Head of caudate nucleus (tissue), 42 donors: Measurements from ENCODE around the gene CSTB.

ENCODE experiments used
- DNase-seq, 42 donors: peaks; one replicate each; pipeline versions ENCODE4 v3.0.0 to v3.0.0-alpha.2; 2020 to 2021; ENCODE audit warnings: mixed read lengths in 7 of 42
- intact Hi-C: fragments of 100-400 bp; cut with DNase I; formaldehyde crosslinking; loops from one replicate; pipeline ENCODE4 v1.15.0; 2022

The CSTB gene

GRCh38 chr21:43739621-43740435 lies 36.3 kb downstream of the CSTB start:
- intact Hi-C loops, result no loop called here
- DNase-seq, result peak in 1 of 42 donors; percentile 26

DNA sequence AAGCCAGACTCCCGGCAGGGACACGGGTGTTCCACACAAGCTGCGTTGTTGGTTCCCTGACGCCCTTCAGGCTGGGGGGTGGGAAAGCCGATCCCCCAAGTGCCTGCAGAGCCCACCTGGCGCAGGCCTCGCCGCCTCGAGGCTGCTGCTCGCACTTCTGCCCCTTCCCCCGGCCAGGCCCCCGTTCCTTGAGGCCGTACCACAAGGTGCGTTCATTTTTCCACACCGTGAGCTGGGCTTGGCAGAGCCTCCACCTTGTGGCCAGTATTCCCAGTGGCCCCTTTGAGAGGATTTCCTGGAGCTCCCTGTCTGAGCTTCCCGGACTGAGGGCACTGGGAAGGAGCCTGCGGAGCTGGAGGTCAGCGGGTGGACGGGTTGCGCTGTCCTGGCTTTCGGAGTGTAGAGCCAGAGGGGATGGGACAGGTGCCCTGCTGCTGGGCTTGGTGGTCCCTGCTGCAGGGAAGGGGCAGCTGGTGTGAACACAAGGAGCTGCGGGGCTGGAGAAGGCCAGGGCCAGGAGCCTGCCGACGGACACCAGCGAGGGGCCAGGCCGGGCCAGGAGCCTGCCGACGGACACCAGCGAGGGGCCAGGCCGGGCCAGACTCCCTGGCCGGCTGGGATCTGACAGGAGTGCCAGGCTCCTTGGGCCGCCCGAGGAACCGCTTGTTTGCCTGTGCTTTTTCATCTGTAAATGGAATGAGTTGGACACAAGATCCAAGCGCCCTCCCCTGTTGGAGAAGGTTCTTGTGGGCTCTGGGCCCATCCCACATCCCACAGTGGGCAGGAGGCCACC lies 38.8 kb downstream of the CSTB start:
- intact Hi-C loops, result no loop called here

DNA sequence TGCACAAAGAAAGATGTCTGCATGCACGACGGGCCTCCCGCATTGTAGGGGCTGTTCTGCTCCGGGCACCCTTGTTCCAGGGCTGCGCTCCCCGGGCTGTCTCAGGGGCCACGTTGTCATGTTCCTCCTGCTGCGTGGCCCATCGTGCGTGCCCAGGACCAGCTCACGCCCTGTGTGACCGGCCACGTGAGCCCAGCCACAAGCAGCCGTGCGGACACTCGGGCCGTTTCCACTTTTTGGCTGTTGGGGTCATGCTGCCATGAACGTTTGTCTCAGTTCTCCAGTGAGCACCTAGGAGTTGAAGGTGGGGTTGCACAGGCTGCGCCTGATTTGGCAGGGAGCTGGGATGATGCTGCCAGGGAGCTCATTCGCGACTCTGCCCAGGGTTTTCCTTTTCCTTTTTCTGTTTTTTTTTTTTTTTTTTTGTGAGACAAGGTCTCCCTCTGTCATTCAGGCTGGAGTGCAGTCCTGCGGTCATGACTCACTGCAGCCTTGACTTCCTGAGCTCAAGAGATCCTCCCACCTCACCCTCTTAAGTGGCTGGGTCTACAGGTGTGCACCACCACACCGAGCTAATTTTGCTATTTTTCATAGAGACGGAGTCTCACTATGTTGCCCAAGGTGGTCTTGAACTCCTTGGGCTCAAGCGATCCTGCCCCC lies 39.8 kb downstream of the CSTB start:
- intact Hi-C loops, result no loop called here
- no peak for DNase-seq

More for the DNA sequence above, 38.8 kb downstream of the CSTB start:
- no peak for DNase-seq

DNA sequence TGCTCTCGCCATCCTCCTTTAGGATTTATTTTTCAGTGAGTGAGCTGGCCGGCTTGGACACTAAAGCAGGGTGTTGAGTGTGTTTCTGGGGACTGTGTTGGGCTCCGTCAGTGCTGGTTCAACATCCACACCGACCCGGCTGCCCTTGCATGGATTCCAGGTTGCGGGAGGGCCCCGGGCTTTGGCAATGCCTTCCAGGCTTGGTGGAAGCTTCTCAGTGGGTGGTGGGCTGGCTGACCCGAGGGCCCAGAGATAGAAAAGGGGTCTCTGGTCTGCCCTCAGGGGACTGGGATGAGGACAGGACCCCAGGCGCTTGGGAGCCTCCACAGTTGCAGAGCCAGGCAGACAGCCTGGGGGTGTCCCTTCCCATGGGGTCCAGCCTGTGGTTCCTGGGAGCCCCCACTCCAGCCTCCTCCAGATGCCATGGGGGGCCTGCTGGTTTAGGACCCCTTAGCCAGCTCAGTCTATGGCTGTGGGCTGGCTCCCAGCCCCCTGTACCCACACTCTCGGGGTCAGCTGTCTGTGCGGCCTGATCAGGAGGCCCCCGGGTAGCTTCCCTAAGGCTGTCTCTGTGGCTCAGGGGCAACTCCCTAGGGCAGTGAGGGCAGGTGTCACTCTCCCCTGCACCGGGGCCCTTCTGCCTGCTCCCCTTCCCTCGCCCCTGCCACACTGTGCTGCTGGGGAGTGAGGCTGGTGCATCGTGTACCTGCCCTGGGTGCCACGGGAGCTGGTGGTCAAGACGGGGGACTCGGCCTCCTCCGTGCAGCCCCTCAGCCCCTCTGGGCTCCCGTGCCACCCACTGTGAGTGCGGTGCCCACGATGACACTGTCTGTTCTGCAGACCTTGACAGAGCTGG lies 40.6 kb downstream of the CSTB start:
- intact Hi-C loops, result no loop called here
- no peak for DNase-seq

DNA sequence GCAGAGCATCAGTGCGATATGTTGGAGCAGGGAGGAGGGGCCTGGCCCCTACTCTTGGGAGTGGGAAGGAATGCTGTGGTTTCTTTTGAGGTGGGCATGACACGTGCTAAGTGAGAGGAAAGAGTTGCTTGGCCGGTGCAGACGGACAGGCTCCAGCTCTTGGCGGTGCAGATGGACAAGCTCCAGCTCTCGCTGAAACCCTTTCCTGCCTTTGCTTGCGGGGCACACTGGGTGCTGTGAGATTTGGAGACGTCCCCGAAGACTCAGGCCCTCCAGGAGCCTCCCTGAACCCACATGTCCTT lies 41.2 kb downstream of the CSTB start:
- peak in 4 of 42 donors; percentile 49 to 61 (median 57) for DNase-seq
- intact Hi-C loops, result no loop called here

GRCh38 chr21:43734131-43734927 lies 41.8 kb downstream of the CSTB start:
- intact Hi-C loops, result no loop called here

GRCh38 chr21:43733529-43734071 lies 42.5 kb downstream of the CSTB start:
- DNase-seq, result peak in 10 of 42 donors; percentile 27 to 67 (median 49)
- intact Hi-C loops, result no loop called here

More at GRCh38 chr21:43734131-43734927, 41.8 kb downstream of the CSTB start:
- peak in 1 of 42 donors; percentile 28 for DNase-seq

DNA sequence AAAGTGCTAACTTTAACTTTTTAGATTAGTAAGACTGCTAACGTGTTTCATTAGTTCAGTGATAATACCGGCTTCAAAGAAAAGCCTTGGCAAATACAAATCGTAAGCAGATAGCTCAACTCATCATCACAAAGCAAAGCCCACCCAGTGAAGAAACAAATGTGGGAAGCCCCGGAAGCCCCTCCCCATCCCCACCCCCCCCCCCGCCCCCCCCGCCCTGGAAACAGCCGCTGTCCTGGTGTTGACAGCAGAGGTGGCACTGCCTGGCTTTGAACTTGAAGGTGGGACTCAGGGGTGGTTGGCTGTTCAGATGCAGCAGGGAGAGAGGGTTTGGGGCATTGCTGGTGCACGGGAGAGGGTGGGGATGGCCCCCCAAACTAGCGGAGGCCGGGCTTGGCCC lies 43.0 kb downstream of the CSTB start:
- no peak for DNase-seq
- intact Hi-C loops, result no loop called here

DNA sequence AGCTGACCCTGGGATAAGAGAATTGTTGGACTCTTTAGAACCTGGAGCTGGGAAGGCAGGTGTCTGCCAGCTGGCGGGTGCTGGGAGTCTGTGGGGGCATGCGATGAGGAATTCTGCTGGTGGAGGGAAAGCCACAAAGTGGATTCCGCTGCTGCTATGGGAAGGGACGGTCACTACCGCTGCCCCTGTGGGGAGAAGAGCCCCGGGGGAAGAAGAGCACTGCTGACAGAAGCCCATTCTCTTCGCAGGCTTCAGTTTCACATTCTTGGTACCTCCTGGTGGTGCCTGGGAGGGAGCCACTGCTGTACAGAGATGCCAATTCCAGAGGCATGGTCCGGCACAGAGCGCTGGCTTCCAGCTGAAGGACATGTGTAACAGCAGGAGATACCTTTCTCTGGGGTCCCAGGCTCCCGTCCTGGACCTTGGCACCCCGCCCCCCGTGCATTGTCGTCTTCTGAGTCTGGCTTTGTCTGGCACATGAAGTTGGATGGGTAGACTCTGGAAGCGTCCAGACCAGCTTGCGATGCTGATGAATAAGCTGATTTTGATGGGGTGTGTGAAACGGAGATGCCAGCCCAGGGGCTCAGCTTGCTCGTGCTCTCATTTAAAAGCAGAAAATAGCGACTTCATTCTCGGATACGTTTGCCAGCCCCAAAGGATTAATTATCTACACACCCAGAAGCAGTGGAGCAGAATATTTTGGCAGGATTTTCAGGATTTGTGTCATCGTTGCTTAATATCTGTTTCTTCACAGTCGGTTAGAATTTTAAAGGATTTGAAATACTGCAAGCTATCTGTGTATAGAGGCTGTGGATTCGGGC lies 44.0 kb downstream of the CSTB start:
- intact Hi-C loops, result no loop called here
- peak in 19 of 42 donors; percentile 32 to 74 (median 47) for DNase-seq

DNA sequence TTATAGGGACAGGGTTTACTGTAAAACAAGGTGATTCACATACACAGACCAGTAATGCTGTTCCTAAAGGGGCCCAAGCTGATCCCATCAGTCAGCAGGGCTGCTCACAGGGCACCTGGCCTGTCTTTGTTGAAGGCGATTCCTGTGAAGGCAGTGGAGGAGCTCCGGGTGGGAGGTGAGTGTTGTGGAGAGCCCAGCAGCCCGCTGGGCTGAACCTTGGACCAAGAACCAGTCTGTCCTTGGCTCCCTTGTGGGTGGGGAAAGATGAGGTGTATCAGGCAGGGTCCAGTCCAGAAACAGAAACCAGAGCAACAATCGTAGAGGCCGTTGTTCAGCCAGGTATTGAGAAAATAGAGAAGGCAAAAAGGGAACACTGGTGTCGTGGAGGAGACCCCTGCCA lies 44.6 kb downstream of the CSTB start:
- intact Hi-C loops, result no loop called here
- no peak for DNase-seq

DNA sequence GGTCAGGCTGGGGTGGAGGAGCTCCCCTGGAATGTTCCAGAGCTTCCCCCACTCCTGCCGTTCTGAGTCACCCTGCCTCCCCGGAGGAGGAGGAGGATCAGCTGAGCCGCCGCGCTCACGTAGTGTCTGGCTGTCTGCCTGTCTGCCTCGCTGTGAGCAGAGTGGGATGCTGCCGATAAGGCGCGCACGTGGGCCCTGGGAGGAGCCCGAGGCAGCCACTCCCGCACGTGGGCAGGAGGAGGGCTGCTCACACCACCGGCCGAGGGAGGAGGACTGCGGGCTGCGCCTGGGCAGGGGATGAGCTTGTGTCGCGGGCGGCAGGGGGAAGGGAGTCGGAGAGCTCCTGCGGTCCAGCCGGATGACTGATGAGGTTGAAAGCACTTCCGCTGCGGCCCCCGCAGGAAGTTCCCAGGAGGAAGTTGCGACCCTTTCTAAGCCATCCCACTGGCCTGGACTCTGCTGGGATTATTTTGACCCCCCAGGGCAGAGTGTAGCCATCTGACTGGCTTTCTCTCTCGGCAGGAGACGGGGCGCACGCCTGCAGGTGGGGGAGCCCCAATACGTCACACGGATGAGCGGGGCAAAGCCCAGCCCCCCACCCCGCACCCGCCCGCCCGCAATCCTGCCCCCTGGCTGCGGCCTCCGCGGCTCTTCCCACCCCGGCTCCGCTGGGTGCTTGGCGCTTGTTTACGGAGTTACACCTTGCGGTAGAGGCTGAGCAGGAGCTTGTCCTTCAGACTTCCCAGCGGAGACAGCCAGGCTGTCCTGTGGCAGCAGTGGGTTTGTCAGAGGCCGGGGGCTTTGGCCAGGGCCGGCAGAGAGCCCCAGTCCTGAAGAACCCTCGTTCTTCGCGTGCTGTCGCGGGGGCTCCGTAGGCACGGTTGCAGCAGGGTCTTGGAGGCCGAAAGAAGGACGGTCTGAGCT lies 47.4 kb downstream of the CSTB start:
- intact Hi-C loops, result loop anchor here (10.0 kb wide), 1 partner anchor 56 kb away; the partner anchor contains the start of gene RRP1

GRCh38 chr21:43728154-43728466 lies 48.0 kb downstream of the CSTB start:
- peak in 2 of 42 donors; percentile 5 to 28 for DNase-seq
- intact Hi-C loops, result loop anchor here (10.0 kb wide), 1 partner anchor 57 kb away; the partner anchor contains the start of gene RRP1

More for the DNA sequence above, 47.4 kb downstream of the CSTB start:
- peak; percentile 84 to 99 (median 93) for DNase-seq

DNA sequence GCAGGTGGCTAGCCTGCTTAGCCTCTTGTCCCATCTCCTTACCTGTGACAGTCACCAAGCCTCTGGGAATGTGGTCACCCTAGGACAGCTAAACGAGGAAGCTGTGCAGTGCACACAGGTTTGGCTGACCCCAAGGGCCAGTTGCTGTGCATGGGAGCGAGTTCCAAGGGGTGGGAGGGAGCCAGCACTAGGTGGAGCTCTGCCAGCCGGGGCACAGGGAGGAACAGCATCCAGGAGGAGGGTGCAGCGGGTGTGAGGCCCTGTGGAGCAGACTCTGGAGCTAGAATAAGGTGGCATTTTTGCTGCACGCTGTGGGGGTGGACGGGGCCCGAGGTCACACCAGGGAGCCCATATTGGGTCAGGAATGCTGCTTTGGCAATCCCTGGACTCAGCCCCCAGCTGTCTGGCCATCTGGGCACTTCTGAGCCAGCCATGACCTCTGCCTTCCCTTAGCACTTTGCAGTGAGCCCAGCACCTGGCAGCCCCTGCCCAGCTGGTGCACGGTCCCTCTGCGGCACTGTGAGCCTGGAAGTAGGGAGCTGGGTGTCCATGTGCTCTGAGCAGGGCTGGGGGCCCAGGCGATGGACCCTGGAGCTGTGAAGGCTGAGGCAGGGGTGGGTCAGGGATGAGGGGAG lies 48.5 kb downstream of the CSTB start:
- DNase-seq, result peak in 17 of 42 donors; percentile 25 to 78 (median 54)
- intact Hi-C loops, result loop anchor here (10.0 kb wide), 1 partner anchor 57 kb away; the partner anchor contains the start of gene RRP1

DNA sequence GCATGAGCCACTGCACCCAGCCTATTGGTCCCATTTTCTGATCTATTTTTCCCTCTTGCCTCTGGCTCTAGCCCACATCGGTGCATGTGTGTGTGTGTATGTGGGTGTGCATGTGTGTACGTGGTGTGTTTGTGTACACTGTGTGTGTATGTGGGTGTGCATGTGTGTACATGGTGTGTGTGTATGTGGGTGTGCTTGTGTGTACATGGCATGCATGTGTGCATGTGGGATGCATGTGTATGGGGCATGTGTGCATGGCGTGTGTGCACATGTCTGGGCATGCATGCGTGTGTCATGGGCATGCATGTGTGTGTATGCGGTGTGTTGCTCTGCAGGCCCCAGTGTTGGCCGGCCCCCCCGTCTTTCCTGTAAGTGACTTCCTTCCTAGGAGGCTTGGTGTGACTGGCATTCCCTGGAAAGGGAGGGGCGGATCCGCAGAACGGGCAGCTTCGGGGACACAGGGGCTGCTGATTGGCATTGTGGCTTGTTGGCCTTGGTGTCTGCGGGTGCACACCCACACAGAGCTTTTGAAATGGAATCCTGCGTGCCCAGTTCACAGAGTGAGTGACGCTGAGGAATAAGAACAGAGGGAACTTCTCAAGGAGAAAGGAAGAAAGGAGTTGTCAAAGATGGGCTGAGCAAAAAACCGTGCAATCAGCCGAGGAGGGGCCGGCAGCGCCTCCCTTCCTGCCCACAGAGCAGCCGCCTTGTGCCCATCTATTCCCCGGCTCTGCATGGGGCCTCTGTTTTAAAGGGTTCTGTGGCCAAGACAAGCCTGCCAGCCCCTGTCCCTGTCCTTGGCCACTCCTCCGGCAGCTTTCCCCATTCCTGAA lies 49.2 kb downstream of the CSTB start:
- intact Hi-C loops, result loop anchor here (10.0 kb wide), 1 partner anchor 58 kb away; the partner anchor contains the start of gene RRP1

More for the DNA sequence above, 49.2 kb downstream of the CSTB start:
- peak in 4 of 42 donors; percentile 11 to 33 (median 28) for DNase-seq
